Measurements from ENCODE around the gene ADCY1. TPM values are rescaled to one million over a fixed set of nuclear protein-coding genes. Genes with fewer than 3 reads are reported as not detected.

The ADCY1 gene
- total and polyA plus RNA-seq, 3 donors from 2014 or later, result 6.6 to 14.1 (median 13.7) TPM

DNA sequence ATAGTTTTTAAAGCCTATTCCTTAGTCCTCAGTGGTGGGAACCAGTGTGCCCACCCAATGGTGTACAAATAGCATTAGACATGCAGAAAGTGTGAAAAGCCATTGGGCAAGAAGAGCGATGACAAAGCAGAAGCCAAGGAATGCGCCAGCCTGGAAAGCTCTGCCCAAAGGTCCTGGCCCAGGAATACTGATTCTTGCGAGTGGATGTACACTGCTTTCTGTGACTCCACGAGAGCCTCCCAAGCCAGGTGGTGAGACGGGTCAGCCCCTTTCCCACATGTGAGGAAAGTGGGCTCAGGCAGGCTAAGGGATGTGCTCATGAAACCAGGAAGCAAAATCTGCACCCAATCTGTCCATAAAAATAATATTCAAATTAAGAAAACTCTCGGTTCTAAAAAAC is 106.6 kb downstream of the ADCY1 start:
- no peaks in the 10 kb centered on the region for H3K4me1 ChIP-seq
- H3K4me3 ChIP-seq, result no peak overlapping the region
- intact Hi-C loops (cut with DNase I; ENCODE audit: low total_unique reads), result no loop called here
- TF ChIP-seq, protein P1, sequence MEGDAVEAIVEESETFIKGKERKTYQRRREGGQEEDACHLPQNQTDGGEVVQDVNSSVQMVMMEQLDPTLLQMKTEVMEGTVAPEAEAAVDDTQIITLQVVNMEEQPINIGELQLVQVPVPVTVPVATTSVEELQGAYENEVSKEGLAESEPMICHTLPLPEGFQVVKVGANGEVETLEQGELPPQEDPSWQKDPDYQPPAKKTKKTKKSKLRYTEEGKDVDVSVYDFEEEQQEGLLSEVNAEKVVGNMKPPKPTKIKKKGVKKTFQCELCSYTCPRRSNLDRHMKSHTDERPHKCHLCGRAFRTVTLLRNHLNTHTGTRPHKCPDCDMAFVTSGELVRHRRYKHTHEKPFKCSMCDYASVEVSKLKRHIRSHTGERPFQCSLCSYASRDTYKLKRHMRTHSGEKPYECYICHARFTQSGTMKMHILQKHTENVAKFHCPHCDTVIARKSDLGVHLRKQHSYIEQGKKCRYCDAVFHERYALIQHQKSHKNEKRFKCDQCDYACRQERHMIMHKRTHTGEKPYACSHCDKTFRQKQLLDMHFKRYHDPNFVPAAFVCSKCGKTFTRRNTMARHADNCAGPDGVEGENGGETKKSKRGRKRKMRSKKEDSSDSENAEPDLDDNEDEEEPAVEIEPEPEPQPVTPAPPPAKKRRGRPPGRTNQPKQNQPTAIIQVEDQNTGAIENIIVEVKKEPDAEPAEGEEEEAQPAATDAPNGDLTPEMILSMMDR (IDR thresholded peaks at IDR 0.05), result no peak
- no peak for TF ChIP-seq POLR2A (IDR thresholded peaks at IDR 0.05)
- no peak for DNase-seq
- H3K9me3 ChIP-seq, result no peaks in the 10 kb centered on the region
- H3K36me3 ChIP-seq (ENCODE audit: low read depth, missing control alignments), result no peaks in the 10 kb centered on the region
- H3K27ac ChIP-seq, result no peak overlapping the region
- H3K27me3 ChIP-seq, result no peaks in the 10 kb centered on the region
- 95% methylated on average over 6 of the region's 6 CpGs for WGBS, 2 donors

DNA sequence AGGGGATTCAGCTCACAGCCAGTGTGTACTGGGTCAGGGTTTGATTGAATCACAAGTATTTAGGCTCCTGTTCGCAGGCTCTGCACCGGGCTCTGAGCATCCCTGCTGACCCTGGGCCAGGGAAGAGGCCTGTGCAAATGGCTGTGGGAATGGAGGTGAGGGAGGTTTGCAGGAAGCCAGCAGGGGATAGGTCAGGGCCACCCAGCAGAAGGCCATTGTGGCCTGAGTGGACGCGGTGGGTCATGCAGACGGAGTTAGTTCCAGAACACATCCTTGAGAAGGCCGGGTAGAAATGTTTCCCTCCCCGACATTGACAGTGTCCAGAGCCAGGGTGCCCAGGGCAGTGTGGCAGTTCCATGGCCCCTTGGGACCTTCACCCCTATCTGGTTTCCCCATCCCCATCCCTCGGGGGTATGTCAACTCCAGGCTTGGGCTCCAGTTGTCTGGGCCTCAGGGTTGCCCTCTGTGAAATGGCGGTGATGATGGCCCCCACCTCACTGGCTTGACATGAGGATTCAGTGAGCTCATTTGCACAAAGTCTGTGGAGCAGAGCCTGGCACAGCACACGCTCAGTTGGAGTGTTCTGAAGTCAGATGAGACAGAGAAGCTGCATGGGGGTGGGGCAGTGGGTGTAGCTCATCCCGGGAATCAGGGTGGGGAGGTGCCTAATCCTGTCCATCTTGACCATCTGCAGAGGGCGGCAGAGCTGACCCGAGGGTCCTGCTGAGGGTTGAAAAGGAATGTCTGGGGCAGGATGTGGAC is 107.6 kb downstream of the ADCY1 start:
- no peak overlapping the region for H3K4me3 ChIP-seq
- no peaks in the 10 kb centered on the region for H3K4me1 ChIP-seq
- H3K9me3 ChIP-seq, result no peaks in the 10 kb centered on the region
- intact Hi-C loops (cut with DNase I; ENCODE audit: low total_unique reads), result no loop called here
- no peaks in the 10 kb centered on the region for H3K27me3 ChIP-seq
- H3K36me3 ChIP-seq (ENCODE audit: low read depth, missing control alignments), result no peaks in the 10 kb centered on the region
- peak; percentile 7 for DNase-seq
- TF ChIP-seq, protein P1 (IDR thresholded peaks at IDR 0.05), result no peak
- TF ChIP-seq POLR2A (IDR thresholded peaks at IDR 0.05), result no peak
- WGBS, 2 donors, result 80 to 86% methylated on average over 11 to 13 of the region's 13 CpGs
- no peak overlapping the region for H3K27ac ChIP-seq

DNA sequence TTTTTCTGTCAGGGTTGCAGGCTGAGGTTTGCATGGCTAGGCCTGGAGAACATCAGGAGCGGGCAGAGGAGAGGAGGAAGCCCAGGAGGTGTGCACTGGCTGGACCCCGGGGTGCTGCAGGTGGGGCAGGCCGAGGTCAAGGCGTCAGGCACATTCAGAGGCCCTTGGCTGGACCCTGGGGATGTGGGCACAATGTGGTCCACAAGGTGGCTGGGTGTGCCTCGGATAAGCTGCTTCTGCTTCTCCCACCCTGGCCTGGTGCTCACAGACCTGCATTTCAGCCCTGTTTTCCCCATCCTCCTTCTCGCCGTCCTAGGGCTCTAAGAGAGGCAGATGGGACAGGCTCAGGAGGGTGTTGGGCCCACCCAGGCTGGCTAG is 108.2 kb downstream of the ADCY1 start:
- H3K36me3 ChIP-seq (ENCODE audit: low read depth, missing control alignments), result no peaks in the 10 kb centered on the region
- no peaks in the 10 kb centered on the region for H3K27me3 ChIP-seq
- H3K4me3 ChIP-seq, result no peak overlapping the region
- no peak for DNase-seq
- no peaks in the 10 kb centered on the region for H3K4me1 ChIP-seq
- TF ChIP-seq POLR2A (IDR thresholded peaks at IDR 0.05), result no peak
- TF ChIP-seq, protein P1 (IDR thresholded peaks at IDR 0.05), result no peak
- no peaks in the 10 kb centered on the region for H3K9me3 ChIP-seq
- WGBS, 2 donors, result 80 to 87% methylated on average over 7 of the region's 7 CpGs
- intact Hi-C loops (cut with DNase I; ENCODE audit: low total_unique reads), result no loop called here
- H3K27ac ChIP-seq, result no peak overlapping the region

DNA sequence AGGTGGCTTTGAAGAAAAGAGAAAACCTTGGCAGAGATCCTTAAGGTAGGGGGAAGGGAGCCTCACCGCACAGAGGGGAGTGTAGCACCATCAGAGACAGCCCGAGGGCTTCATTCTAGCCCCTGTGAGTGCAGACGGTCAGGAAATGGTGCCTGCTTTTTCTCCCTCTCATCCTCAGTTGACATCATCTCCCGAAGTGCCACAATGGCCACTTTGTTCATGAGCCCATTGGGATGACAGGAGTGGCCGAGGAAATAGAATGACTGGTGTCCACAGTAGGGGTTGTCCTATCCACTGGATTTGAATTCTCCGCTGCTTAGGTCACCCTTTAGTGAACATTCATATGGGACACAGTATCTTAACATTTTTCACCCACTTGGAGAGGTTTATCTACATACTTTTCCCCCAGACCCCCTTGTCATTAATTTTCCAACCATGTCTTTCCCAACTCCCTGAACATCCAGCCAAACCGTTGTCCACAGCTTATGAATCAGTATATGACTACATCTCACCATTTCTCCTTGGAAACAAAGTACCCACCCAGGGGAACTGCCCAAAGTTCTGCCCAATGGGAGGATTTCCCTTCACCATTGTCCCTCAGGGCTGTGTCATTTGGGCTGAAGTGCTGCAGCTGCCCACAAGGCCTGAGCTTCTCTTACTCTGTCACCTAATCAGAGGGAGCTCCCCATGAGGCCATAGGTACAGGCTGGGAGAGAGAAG is 108.8 kb downstream of the ADCY1 start:
- TF ChIP-seq POLR2A (IDR thresholded peaks at IDR 0.05), result no peak
- TF ChIP-seq, protein P1 (IDR thresholded peaks at IDR 0.05), result no peak
- Histone ChIP-seq H3K27ac (no peak overlapping the region), H3K9me3 (no peaks in the 10 kb centered on the region), H3K27me3 (no peaks in the 10 kb centered on the region), H3K36me3 (ENCODE audit: low read depth, missing control alignments) (no peaks in the 10 kb centered on the region), H3K4me1 (no peaks in the 10 kb centered on the region), H3K4me3 (no peak overlapping the region)
- DNase-seq, result peak; percentile 4
- intact Hi-C loops (cut with DNase I; ENCODE audit: low total_unique reads), result no loop called here
- 90 to 93% methylated on average over 7 of the region's 7 CpGs for WGBS, 2 donors
